Astrocyte (in vitro differentiated cells and primary cell): ENCODE results near the gene MT1H.

Experiments used
- EZH2 ChIP-seq: IDR thresholded peaks from 2 replicates; pipeline ENCODE4 v1.6.1; 2012; ENCODE audit warnings: mild to moderate bottlenecking, low read length, inconsistent platforms; ENCODE audit not compliant: insufficient read depth
- TF ChIP-seq, protein P1 (sequence below): IDR thresholded peaks from 2 replicates; pipeline ENCODE4 v1.5.1; 2011; ENCODE audit warnings: low read depth, mild to moderate bottlenecking, inconsistent platforms, low read length, moderate library complexity; ENCODE audit not compliant: insufficient read depth

DNA sequence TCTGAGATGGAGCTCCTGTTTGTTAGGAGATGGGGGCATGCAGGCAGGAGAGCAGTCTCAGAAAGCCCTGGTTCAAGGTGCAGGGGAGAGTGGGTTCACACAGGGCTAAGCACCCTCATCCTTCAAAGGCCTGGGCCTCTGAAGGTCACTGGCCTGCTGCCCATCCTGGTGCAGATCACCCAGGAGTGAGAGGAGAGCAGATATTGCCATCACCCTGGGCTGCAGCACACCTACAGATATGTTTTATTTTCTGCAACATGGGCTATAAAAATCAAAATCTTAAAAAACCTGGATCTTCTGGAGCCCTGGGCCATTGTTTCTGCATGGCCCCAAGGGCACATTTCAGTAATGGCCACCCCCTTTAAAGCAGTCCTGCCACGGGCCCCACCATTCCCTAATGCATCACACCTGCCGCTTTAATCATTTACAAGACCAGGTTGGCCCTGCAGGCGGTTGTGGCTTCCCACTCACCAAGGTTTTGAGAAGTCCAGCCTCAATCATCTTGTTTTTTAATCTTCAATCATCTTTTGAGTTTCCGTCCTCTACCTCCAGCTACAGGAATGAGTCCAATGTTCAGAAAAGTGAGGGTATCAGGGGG is 39.9 kb downstream of the MT1H start:
- TF ChIP-seq, protein P1, sequence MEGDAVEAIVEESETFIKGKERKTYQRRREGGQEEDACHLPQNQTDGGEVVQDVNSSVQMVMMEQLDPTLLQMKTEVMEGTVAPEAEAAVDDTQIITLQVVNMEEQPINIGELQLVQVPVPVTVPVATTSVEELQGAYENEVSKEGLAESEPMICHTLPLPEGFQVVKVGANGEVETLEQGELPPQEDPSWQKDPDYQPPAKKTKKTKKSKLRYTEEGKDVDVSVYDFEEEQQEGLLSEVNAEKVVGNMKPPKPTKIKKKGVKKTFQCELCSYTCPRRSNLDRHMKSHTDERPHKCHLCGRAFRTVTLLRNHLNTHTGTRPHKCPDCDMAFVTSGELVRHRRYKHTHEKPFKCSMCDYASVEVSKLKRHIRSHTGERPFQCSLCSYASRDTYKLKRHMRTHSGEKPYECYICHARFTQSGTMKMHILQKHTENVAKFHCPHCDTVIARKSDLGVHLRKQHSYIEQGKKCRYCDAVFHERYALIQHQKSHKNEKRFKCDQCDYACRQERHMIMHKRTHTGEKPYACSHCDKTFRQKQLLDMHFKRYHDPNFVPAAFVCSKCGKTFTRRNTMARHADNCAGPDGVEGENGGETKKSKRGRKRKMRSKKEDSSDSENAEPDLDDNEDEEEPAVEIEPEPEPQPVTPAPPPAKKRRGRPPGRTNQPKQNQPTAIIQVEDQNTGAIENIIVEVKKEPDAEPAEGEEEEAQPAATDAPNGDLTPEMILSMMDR = no peak
- no peak for TF ChIP-seq EZH2
